GM12878 (cell line): ENCODE data around the gene IMPACT. TPM values are rescaled to one million over a fixed set of nuclear protein-coding genes. Genes with fewer than 3 reads are reported as not detected.

ENCODE experiments used
- ATAC-seq: fragments of 200-7000 bp; cut with Tn5 transposase; 3 replicates; pipeline ENCODE4 v1.9.1; 2020; ENCODE audit warnings: mild to moderate bottlenecking, moderate library complexity
- BruUV-seq: library from RNA; stranded (reverse); fragments of 400-500 nt; replicated peaks from 2 replicates; lab custom pipeline; 2021; lab: Mats Ljungman, UMichigan
- CTCF ChIA-PET: fragments of 300-600 bp; sonication (Branson Sonifier 250); formaldehyde crosslinking; extraction: SDS; loops from one replicate; lab custom pipeline; 2021; ENCODE audit warnings: inconsistent platforms; lab: Yijun Ruan, JAX
- POLR2A ChIA-PET: fragments of 350-600 bp; formaldehyde crosslinking; extraction: SDS; loops from one replicate; lab custom pipeline; 2021; ENCODE audit warnings: inconsistent platforms; lab: Charles Lee
- RAD21 ChIA-PET: fragments of 300-600 bp; sonication (Branson Sonifier 250); formaldehyde crosslinking; loops from one replicate; lab custom pipeline; 2023; ENCODE audit warnings: antibody characterized with exemption; ENCODE audit not compliant: unreplicated experiment; lab: Charles Lee
- SMC1A ChIA-PET: fragments of 300-600 bp; sonication (Branson Sonifier 250); formaldehyde crosslinking; loops from one replicate; lab custom pipeline; 2023; ENCODE audit not compliant: unreplicated experiment, uncharacterized antibody; lab: Charles Lee
- DNase-seq: peaks from one replicate; pipeline ENCODE4 v3.0.0-alpha.2; 2011; ENCODE audit warnings: low read depth, low spot score
- FAIRE-seq: peaks from 3 replicates; lab custom pipeline; 2011; peaks lifted over from hg19 to GRCh38; lab: Jason Lieb, UNC
- H2AFZ ChIP-seq: 2 replicates; pipeline ENCODE4 v1.6.0; 2011; ENCODE audit warnings: low read depth, low read length, control low read depth; ENCODE audit not compliant: control insufficient read depth
- H3K27ac ChIP-seq: 2 replicates; pipeline ENCODE4 v1.5.1; 2011; ENCODE audit warnings: control low read depth; ENCODE audit not compliant: control insufficient read depth, insufficient read depth
- H3K27me3 ChIP-seq, 2 experiments: replicated peaks in 1 of 2; 2 replicates each; pipeline versions ENCODE4 v1.6.0 to v1.6.1; 2011; ENCODE audit warnings: low read length in 1 of 2; ENCODE audit not compliant: control insufficient read depth in 2 of 2, insufficient read depth in 2 of 2
- H3K36me3 ChIP-seq, 2 experiments: 2 replicates each; pipeline ENCODE4 v1.5.1; 2011; ENCODE audit warnings: low read length in 1 of 2; ENCODE audit not compliant: control insufficient read depth in 2 of 2, insufficient read depth in 2 of 2
- H3K4me1 ChIP-seq: 2 replicates; pipeline ENCODE4 v1.6.1; 2011; ENCODE audit warnings: mild to moderate bottlenecking, low read length, moderate library complexity, mixed read lengths; ENCODE audit not compliant: control insufficient read depth, insufficient read depth
- H3K4me2 ChIP-seq: 2 replicates; pipeline ENCODE4 v1.6.0; 2011; ENCODE audit warnings: control low read depth; ENCODE audit not compliant: control insufficient read depth, insufficient read depth
- H3K4me3 ChIP-seq: fragments of 200-600 bp; sonication (generic); 2 replicates; pipeline ENCODE4 v1.5.1; 2016
- H3K79me2 ChIP-seq: 2 replicates; pipeline ENCODE4 v1.6.0; 2011; ENCODE audit warnings: low read length; ENCODE audit not compliant: control insufficient read depth, insufficient read depth
- H3K9ac ChIP-seq: 2 replicates; pipeline ENCODE4 v1.8.0; 2011; ENCODE audit warnings: low read length, control low read depth, mixed read lengths; ENCODE audit not compliant: control insufficient read depth, insufficient read depth
- H3K9me3 ChIP-seq: replicated peaks from 3 replicates; pipeline ENCODE4 v1.5.1; 2011; ENCODE audit warnings: mild to moderate bottlenecking, low read length; ENCODE audit not compliant: control insufficient read depth, insufficient read depth
- H4K20me1 ChIP-seq: 2 replicates; pipeline ENCODE4 v1.6.0; 2011; ENCODE audit not compliant: control insufficient read depth, insufficient read depth
- CBX3 ChIP-seq: fragments of 200-600 bp; sonication (generic); IDR thresholded peaks from 2 replicates; pipeline ENCODE4 v1.6.1; 2016; ENCODE audit warnings: low read depth, borderline replicate concordance
- CREB1 ChIP-seq: IDR thresholded peaks from 2 replicates; pipeline ENCODE4 v1.6.1; 2012; ENCODE audit warnings: low read depth, mild to moderate bottlenecking, inconsistent platforms
- EED ChIP-seq: sonication (generic); IDR thresholded peaks from 2 replicates; pipeline ENCODE4 v1.6.1; 2016; ENCODE audit warnings: antibody characterized with exemption, low read depth
- EP300 ChIP-seq, 2 experiments: fragments of 150-350 bp in 1 of 2; IDR thresholded peaks; 2 replicates each; pipeline ENCODE4 v1.6.1; 2011 to 2012; ENCODE audit warnings: low read depth in 2 of 2, low read length in 2 of 2, borderline replicate concordance in 1 of 2, improper control_type of control experiment in 1 of 2, inconsistent platforms in 1 of 2; ENCODE audit not compliant: control insufficient read depth in 1 of 2
- FOXM1 ChIP-seq: IDR thresholded peaks from 2 replicates; pipeline ENCODE4 v1.6.1; 2012; ENCODE audit warnings: low read depth, mild to moderate bottlenecking, inconsistent platforms, low read length, moderate library complexity
- GATAD2B ChIP-seq: fragments of 450-650 bp; conservative IDR thresholded peaks from 2 replicates; pipeline ENCODE4 v1.6.1; 2017; ENCODE audit warnings: low read depth, mild to moderate bottlenecking, moderate library complexity
- KDM1A ChIP-seq: fragments of 200-600 bp; sonication (generic); IDR thresholded peaks from 2 replicates; pipeline ENCODE4 v1.6.1; 2016; ENCODE audit warnings: borderline replicate concordance
- NFIC ChIP-seq: IDR thresholded peaks from 2 replicates; pipeline ENCODE4 v1.6.1; 2012; ENCODE audit warnings: low read depth, mild to moderate bottlenecking, inconsistent platforms, low read length, moderate library complexity
- PAX8 ChIP-seq: fragments of 450-650 bp; IDR thresholded peaks from 2 replicates; pipeline ENCODE4 v1.6.1; 2017; ENCODE audit warnings: mild to moderate bottlenecking, moderate library complexity
- POLR2A ChIP-seq: IDR thresholded peaks from 2 replicates; pipeline ENCODE4 v1.6.1; 2011; ENCODE audit warnings: low read depth, mild to moderate bottlenecking, low read length
- SREBF2 ChIP-seq: IDR thresholded peaks from 2 replicates; pipeline ENCODE4 v1.6.1; 2012; ENCODE audit warnings: mild to moderate bottlenecking, low read length
- TCF7 ChIP-seq: IDR thresholded peaks from 2 replicates; pipeline ENCODE4 v1.6.1; 2014; ENCODE audit warnings: antibody characterized with exemption, borderline replicate concordance
- ZBED1 ChIP-seq: IDR thresholded peaks from 2 replicates; pipeline ENCODE4 v1.6.1; 2016; ENCODE audit warnings: borderline replicate concordance
- ZNF207 ChIP-seq: fragments of 450-650 bp; IDR thresholded peaks from 2 replicates; pipeline ENCODE4 v1.6.1; 2014; ENCODE audit warnings: antibody characterized with exemption, mild to moderate bottlenecking, borderline replicate concordance
- ZNF217 ChIP-seq: fragments of 450-650 bp; IDR thresholded peaks from 2 replicates; pipeline ENCODE4 v1.6.1; 2017; ENCODE audit warnings: antibody characterized with exemption, mild to moderate bottlenecking
- ZZZ3 ChIP-seq: IDR thresholded peaks from 2 replicates; pipeline ENCODE4 v1.6.1; 2011; ENCODE audit warnings: low read depth; ENCODE audit not compliant: control insufficient read depth, insufficient read length
- WGBS: methylation state at CpG from one replicate; pipeline ENCODE4 v1.1.6; 2016; ENCODE audit warnings: low lambda C conversion rate; ENCODE audit not compliant: insufficient replicate concordance, insufficient coverage; ENCODE audit errors: missing lambda C conversion rate; 5-methylcytosine and 5-hydroxymethylcytosine counted together
- in situ Hi-C: fragments of 300-500 bp; cut with MboI; formaldehyde crosslinking; loops from 9 replicates; pipeline ENCODE4 v1.14.3; 2018; ENCODE audit warnings: mixed read lengths
- intact Hi-C: fragments of 100-400 bp; cut with micrococcal nuclease; formaldehyde crosslinking; loops from one replicate; pipeline ENCODE4 v1.14.2; 2022; ENCODE audit not compliant: unreplicated experiment
- polyA plus RNA-seq, 11 experiments: library from polyadenylated mRNA; depleted of rRNA in 4 of 11; unstranded in 6 of 11; stranded (reverse) in 5 of 11; fragments of >200 nt; fragmentation: Nextera tagmentation in 4 of 11; fragmentation: Illumina TruSeq in 1 of 11; extraction: Ambion mirVana in 4 of 11; extraction: Trizol in 1 of 11; gene quantifications; 1 replicate in 1 of 11; 2 replicates in 10 of 11; pipeline versions ENCODE4 v1.2.1 to v1.2.3, GENCODE V29; 2011 to 2016; ENCODE audit warnings: inconsistent platforms in 2 of 11, missing spikeins in 2 of 11, low read depth in 1 of 11
- total RNA-seq, 4 experiments: library from RNA; depleted of rRNA in 3 of 4; stranded (reverse); fragments of >200 nt in 3 of 4; fragmentation: Illumina TruSeq in 1 of 4; extraction: Trizol in 1 of 4; gene quantifications; 2 replicates each; pipeline versions ENCODE4 v1.2.1 to v1.2.3, GENCODE V29; 2013 to 2021
- TF ChIP-seq, protein P1 (sequence below): IDR thresholded peaks from 2 replicates; pipeline ENCODE4 v1.6.1; 2011; ENCODE audit warnings: low read depth, mild to moderate bottlenecking, low read length, moderate library complexity, borderline replicate concordance; ENCODE audit errors: extremely low read depth
- TF ChIP-seq, protein P2 (sequence below): fragments of 450-650 bp; IDR thresholded peaks from 2 replicates; pipeline ENCODE4 v1.6.1; 2017; ENCODE audit warnings: mild to moderate bottlenecking, moderate library complexity

The IMPACT gene
- total and polyA plus RNA-seq, 10 of the 15 experiments (the other 5 are each of a cell fraction or from before 2014, with no cell fraction given) = 0.10 to 0.84 (median 0.53) TPM

- ChIA-PET SMC1A (no interaction called here), RAD21 (no interaction called here), POLR2A (no interaction called here), CTCF (interaction anchor here (0.6 kb wide), 1 partner anchor 24 kb away, joined by 5 read pairs; no protein-coding TSS in a partner anchor)
- no peak overlapping the region for H2AFZ ChIP-seq
- no peaks in the 10 kb centered on the region for H3K79me2 ChIP-seq
- H3K9ac ChIP-seq = no peak overlapping the region
- H3K27ac ChIP-seq = no peak overlapping the region
- no peaks in the 10 kb centered on the region for H3K4me1 ChIP-seq
- no peaks in the 10 kb centered on the region; a peak in 1 of 4 replicates for H3K27me3 ChIP-seq
- FAIRE-seq (no peak), ATAC-seq (no peak), DNase-seq (no peak)
- in situ Hi-C loops (no loop called here), intact Hi-C loops (no loop called here)
- no peaks in the 10 kb centered on the region for H4K20me1 ChIP-seq
- no peak overlapping the region for H3K4me2 ChIP-seq
- no peaks in the 10 kb centered on the region for H3K9me3 ChIP-seq
- 29% methylated on average over 3 of the region's 3 CpGs for WGBS
- no TSS peak for BruUV-seq
- no peak overlapping the region for H3K4me3 ChIP-seq
- no peaks in the 10 kb centered on the region for H3K36me3 ChIP-seq
- TF ChIP-seq CBX3 = no peak
- TF ChIP-seq SREBF2 = no peak
- TF ChIP-seq ZNF217 = no peak
- no peak for TF ChIP-seq POLR2A
- no peak for TF ChIP-seq CREB1
- TF ChIP-seq ZBED1 = no peak
- TF ChIP-seq KDM1A = no peak
- TF ChIP-seq EP300 (IDR thresholded peaks at IDR 0.05; ENCODE audit: borderline replicate concordance in 1 of 2, control insufficient read depth in 1 of 2, low read depth in 2 of 2, low read length in 2 of 2) = no peak
- no peak for TF ChIP-seq PAX8
- no peak for TF ChIP-seq ZZZ3
- TF ChIP-seq, protein P1, sequence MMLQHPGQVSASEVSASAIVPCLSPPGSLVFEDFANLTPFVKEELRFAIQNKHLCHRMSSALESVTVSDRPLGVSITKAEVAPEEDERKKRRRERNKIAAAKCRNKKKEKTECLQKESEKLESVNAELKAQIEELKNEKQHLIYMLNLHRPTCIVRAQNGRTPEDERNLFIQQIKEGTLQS = no peak
- TF ChIP-seq TCF7 = no peak
- no peak for TF ChIP-seq FOXM1
- TF ChIP-seq EED = no peak
- no peak for TF ChIP-seq ZNF207
- TF ChIP-seq, protein P2, sequence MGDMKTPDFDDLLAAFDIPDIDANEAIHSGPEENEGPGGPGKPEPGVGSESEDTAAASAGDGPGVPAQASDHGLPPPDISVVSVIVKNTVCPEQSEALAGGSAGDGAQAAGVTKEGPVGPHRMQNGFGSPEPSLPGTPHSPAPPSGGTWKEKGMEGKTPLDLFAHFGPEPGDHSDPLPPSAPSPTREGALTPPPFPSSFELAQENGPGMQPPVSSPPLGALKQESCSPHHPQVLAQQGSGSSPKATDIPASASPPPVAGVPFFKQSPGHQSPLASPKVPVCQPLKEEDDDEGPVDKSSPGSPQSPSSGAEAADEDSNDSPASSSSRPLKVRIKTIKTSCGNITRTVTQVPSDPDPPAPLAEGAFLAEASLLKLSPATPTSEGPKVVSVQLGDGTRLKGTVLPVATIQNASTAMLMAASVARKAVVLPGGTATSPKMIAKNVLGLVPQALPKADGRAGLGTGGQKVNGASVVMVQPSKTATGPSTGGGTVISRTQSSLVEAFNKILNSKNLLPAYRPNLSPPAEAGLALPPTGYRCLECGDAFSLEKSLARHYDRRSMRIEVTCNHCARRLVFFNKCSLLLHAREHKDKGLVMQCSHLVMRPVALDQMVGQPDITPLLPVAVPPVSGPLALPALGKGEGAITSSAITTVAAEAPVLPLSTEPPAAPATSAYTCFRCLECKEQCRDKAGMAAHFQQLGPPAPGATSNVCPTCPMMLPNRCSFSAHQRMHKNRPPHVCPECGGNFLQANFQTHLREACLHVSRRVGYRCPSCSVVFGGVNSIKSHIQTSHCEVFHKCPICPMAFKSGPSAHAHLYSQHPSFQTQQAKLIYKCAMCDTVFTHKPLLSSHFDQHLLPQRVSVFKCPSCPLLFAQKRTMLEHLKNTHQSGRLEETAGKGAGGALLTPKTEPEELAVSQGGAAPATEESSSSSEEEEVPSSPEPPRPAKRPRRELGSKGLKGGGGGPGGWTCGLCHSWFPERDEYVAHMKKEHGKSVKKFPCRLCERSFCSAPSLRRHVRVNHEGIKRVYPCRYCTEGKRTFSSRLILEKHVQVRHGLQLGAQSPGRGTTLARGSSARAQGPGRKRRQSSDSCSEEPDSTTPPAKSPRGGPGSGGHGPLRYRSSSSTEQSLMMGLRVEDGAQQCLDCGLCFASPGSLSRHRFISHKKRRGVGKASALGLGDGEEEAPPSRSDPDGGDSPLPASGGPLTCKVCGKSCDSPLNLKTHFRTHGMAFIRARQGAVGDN = no peak
- no peak for TF ChIP-seq GATAD2B
- TF ChIP-seq NFIC = no peak
These were observed 21.9 kb upstream of the IMPACT start for GRCh38 chr18:24404591-24404990.
